ENCODE results near the gene TNFRSF8. TPM values are rescaled to one million over a fixed set of nuclear protein-coding genes. Genes with fewer than 3 reads are reported as not detected.

Gene TNFRSF8
- total RNA-seq, 1 experiment from 2014 or later, result not detected

GRCh38 chr1:12162459-12163137, 99.5 kb downstream of the TNFRSF8 start:
- TF ChIP-seq CTCF (conservative IDR thresholded peaks at IDR 0.05; ENCODE audit: low read depth, low read length) (no peak), EZH2phosphoT487 (IDR thresholded peaks at IDR 0.05; ENCODE audit: borderline replicate concordance, low read length) (no peak), EZH2 (IDR thresholded peaks at IDR 0.05; ENCODE audit: low read length, unreplicated experiment) (no peak)
- Histone ChIP-seq H2AFZ (ENCODE audit: low read length) (no peak overlapping the region), H3K9ac (ENCODE audit: low read length) (no peak overlapping the region), H3F3A (ENCODE audit: low read length, unreplicated experiment) (no peaks in the 10 kb centered on the region), H4K20me1 (ENCODE audit: low read length) (no peaks in the 10 kb centered on the region), H3K36me3 (ENCODE audit: low read depth, low read length) (no peaks in the 10 kb centered on the region), H3K4me3 (ENCODE audit: low read length) (no peak overlapping the region), H3K27ac (ENCODE audit: low read length) (0 out of 2 replicates have a peak overlapping the region, but pooled peaks have one; percentile 19), H3K79me2 (ENCODE audit: low read length) (no peaks in the 10 kb centered on the region), H3K9me3 (ENCODE audit: low read length) (no peaks in the 10 kb centered on the region), H3K4me2 (ENCODE audit: low read length) (0 out of 2 replicates have a peak overlapping the region, but pooled peaks have one; percentile 23), H3K9me2 (replicated peaks; ENCODE audit: low read length) (no peaks in the 10 kb centered on the region), H3K27me3 (ENCODE audit: low read length) (no peaks in the 10 kb centered on the region), H3K4me1 (ENCODE audit: insufficient read depth, low read length) (peaks cover 36% of the 10 kb centered on the region)
- CTCF ChIA-PET, result no interaction called here
- no TSS peak for BruUV-seq (replicated peaks)
- intact Hi-C loops (cut with micrococcal nuclease), result loop anchor here (1.0 kb wide), 1 partner anchor 30 kb away; no protein-coding TSS in a partner anchor
- POLR2A ChIA-PET (ENCODE audit: unreplicated experiment), result interaction anchor here (0.6 kb wide), 1 partner anchor 15 kb away, joined by 4 read pairs; no protein-coding TSS in a partner anchor
- DNase-seq (no peak), ATAC-seq (no peak)

- no peak for ATAC-seq
- H3K4me2 ChIP-seq (ENCODE audit: low read length), result no peak overlapping the region
- H4K20me1 ChIP-seq (ENCODE audit: low read length), result no peaks in the 10 kb centered on the region
- ChIA-PET POLR2A (ENCODE audit: unreplicated experiment) (no interaction called here), CTCF (no interaction called here)
- no peak overlapping the region for H3K9ac ChIP-seq (ENCODE audit: low read length)
- TF ChIP-seq CTCF (conservative IDR thresholded peaks at IDR 0.05; ENCODE audit: low read depth, low read length), result no peak
- no peak for TF ChIP-seq EZH2 (IDR thresholded peaks at IDR 0.05; ENCODE audit: low read length, unreplicated experiment)
- no peak for TF ChIP-seq EZH2phosphoT487 (IDR thresholded peaks at IDR 0.05; ENCODE audit: borderline replicate concordance, low read length)
- BruUV-seq (replicated peaks), result no TSS peak
- H3K4me3 ChIP-seq (ENCODE audit: low read length), result no peak overlapping the region
- H3K9me3 ChIP-seq (ENCODE audit: low read length), result no peaks in the 10 kb centered on the region
- H3K79me2 ChIP-seq (ENCODE audit: low read length), result no peaks in the 10 kb centered on the region
- intact Hi-C loops (cut with micrococcal nuclease), result no loop called here
- no peak for DNase-seq
- H3K4me1 ChIP-seq (ENCODE audit: insufficient read depth, low read length), result peaks cover 29% of the 10 kb centered on the region
- H3K36me3 ChIP-seq (ENCODE audit: low read depth, low read length), result no peaks in the 10 kb centered on the region
- no peak overlapping the region for H3K27ac ChIP-seq (ENCODE audit: low read length)
- H3K9me2 ChIP-seq (replicated peaks; ENCODE audit: low read length), result no peaks in the 10 kb centered on the region
- no peaks in the 10 kb centered on the region for H3F3A ChIP-seq (ENCODE audit: low read length, unreplicated experiment)
- no peaks in the 10 kb centered on the region for H3K27me3 ChIP-seq (ENCODE audit: low read length)
- no peak overlapping the region for H2AFZ ChIP-seq (ENCODE audit: low read length)
These were observed 100.1 kb downstream of the TNFRSF8 start for GRCh38 chr1:12163210-12163609.

- Histone ChIP-seq H4K20me1 (ENCODE audit: low read length) (no peaks in the 10 kb centered on the region), H3K27me3 (ENCODE audit: low read length) (no peaks in the 10 kb centered on the region), H3K9ac (ENCODE audit: low read length) (no peak overlapping the region), H3K4me3 (ENCODE audit: low read length) (no peak overlapping the region), H3K27ac (ENCODE audit: low read length) (no peak overlapping the region), H3K4me2 (ENCODE audit: low read length) (no peak overlapping the region), H3K79me2 (ENCODE audit: low read length) (no peaks in the 10 kb centered on the region), H3K36me3 (ENCODE audit: low read depth, low read length) (no peaks in the 10 kb centered on the region), H2AFZ (ENCODE audit: low read length) (no peak overlapping the region), H3K9me3 (ENCODE audit: low read length) (no peaks in the 10 kb centered on the region), H3K4me1 (ENCODE audit: insufficient read depth, low read length) (peaks cover 29% of the 10 kb centered on the region), H3F3A (ENCODE audit: low read length, unreplicated experiment) (no peaks in the 10 kb centered on the region), H3K9me2 (replicated peaks; ENCODE audit: low read length) (no peaks in the 10 kb centered on the region)
- TF ChIP-seq EZH2 (IDR thresholded peaks at IDR 0.05; ENCODE audit: low read length, unreplicated experiment) (no peak), EZH2phosphoT487 (IDR thresholded peaks at IDR 0.05; ENCODE audit: borderline replicate concordance, low read length) (no peak), CTCF (conservative IDR thresholded peaks at IDR 0.05; ENCODE audit: low read depth, low read length) (no peak)
- no TSS peak for BruUV-seq (replicated peaks)
- DNase-seq, result no peak
- POLR2A ChIA-PET (ENCODE audit: unreplicated experiment), result no interaction called here
- intact Hi-C loops (cut with micrococcal nuclease), result no loop called here
- no peak for ATAC-seq
- CTCF ChIA-PET, result no interaction called here
These were observed 101.1 kb downstream of the TNFRSF8 start for GRCh38 chr1:12164210-12164609.
